Neural cell (in vitro differentiated cells): ENCODE results near the gene CFAP299. TPM values are rescaled to one million over a fixed set of nuclear protein-coding genes. Genes with fewer than 3 reads are reported as not detected.

ENCODE experiments used
- H2AFZ ChIP-seq: fragments of 200-600, 300-800 bp; sonication (generic), shearing (Covaris generic); 2 replicates; pipeline ENCODE4 v1.6.0; 2014; ENCODE audit warnings: low read depth, mild to moderate bottlenecking, antibody characterized with exemption, low read length, moderate library complexity
- H3F3A ChIP-seq: fragments of 200-600 bp; shearing (Covaris generic); 2 replicates; pipeline ENCODE4 v1.6.1; 2016; ENCODE audit warnings: mild to moderate bottlenecking, moderate library complexity, mixed read lengths, antibody characterized with exemption, low read length; ENCODE audit not compliant: insufficient read depth, poor library complexity, severe bottlenecking
- H3K27ac ChIP-seq: fragments of 200-600, 300-800 bp; sonication (generic), shearing (Covaris generic); 2 replicates; pipeline ENCODE4 v1.5.1; 2014; ENCODE audit warnings: mild to moderate bottlenecking, low read length, moderate library complexity
- H3K27me3 ChIP-seq: fragments of 300-800, 200-600 bp; sonication (generic), shearing (Covaris generic); 2 replicates; pipeline ENCODE4 v1.6.0; 2014; ENCODE audit warnings: mild to moderate bottlenecking, low read depth, low read length, moderate library complexity; ENCODE audit not compliant: insufficient read depth
- H3K36me3 ChIP-seq: fragments of 300-800, 200-600 bp; sonication (generic), shearing (Covaris generic); 2 replicates; pipeline ENCODE4 v1.5.1; 2014; ENCODE audit warnings: mild to moderate bottlenecking, antibody characterized with exemption, low read length, moderate library complexity; ENCODE audit not compliant: insufficient read depth
- H3K4me2 ChIP-seq: fragments of 300-800, 200-600 bp; sonication (generic), shearing (Covaris generic); 2 replicates; pipeline ENCODE4 v1.6.0; 2014; ENCODE audit warnings: mild to moderate bottlenecking, low read length
- H3K4me3 ChIP-seq: fragments of 300-800, 200-600 bp; sonication (generic), shearing (Covaris generic); 2 replicates; pipeline ENCODE4 v1.5.1; 2014; ENCODE audit warnings: mild to moderate bottlenecking, low read length, moderate library complexity
- H3K79me2 ChIP-seq: fragments of 200-600 bp; shearing (Covaris generic); replicated peaks from 2 replicates; pipeline ENCODE4 v1.6.0; 2014; ENCODE audit warnings: mild to moderate bottlenecking, low read length, moderate library complexity; ENCODE audit not compliant: insufficient read depth
- H3K9ac ChIP-seq: fragments of 300-800, 200-600 bp; sonication (generic), shearing (Covaris generic); 2 replicates; pipeline ENCODE4 v1.6.1; 2016; ENCODE audit warnings: mild to moderate bottlenecking, low read length, mixed read lengths
- H3K9me2 ChIP-seq: fragments of 200-600 bp; shearing (Covaris generic); 2 replicates; pipeline ENCODE4 v1.6.1; 2016; ENCODE audit warnings: mild to moderate bottlenecking, low read length, mixed read lengths; ENCODE audit not compliant: insufficient read depth
- H3K9me3 ChIP-seq: fragments of 200-600, 300-800 bp; sonication (generic), shearing (Covaris generic); 2 replicates; pipeline ENCODE4 v1.6.1; 2016; ENCODE audit warnings: mild to moderate bottlenecking, mixed run types, low read length, moderate library complexity, mixed read lengths
- H4K20me1 ChIP-seq: fragments of 200-600 bp; shearing (Covaris generic); 2 replicates; pipeline ENCODE4 v1.6.1; 2016; ENCODE audit warnings: mild to moderate bottlenecking, mixed run types; ENCODE audit not compliant: insufficient read depth
- CTCF ChIP-seq: fragments of 450-650 bp; IDR thresholded peaks from 2 replicates; pipeline ENCODE4 v1.5.1; 2014; ENCODE audit warnings: antibody characterized with exemption, mild to moderate bottlenecking, moderate library complexity; ENCODE audit not compliant: poor library complexity, severe bottlenecking
- EP300 ChIP-seq: fragments of 450-650 bp; conservative IDR thresholded peaks from 2 replicates; pipeline ENCODE4 v1.6.1; 2014; ENCODE audit warnings: antibody characterized with exemption, mild to moderate bottlenecking, moderate library complexity; ENCODE audit not compliant: poor library complexity, severe bottlenecking
- EZH2 ChIP-seq: fragments of 200-600, 300-800 bp; shearing (Covaris generic), sonication (generic); IDR thresholded peaks from 2 replicates; pipeline ENCODE4 v1.6.1; 2014; ENCODE audit warnings: antibody characterized with exemption, low read length, borderline replicate concordance, mild to moderate bottlenecking; ENCODE audit not compliant: insufficient read depth, poor library complexity, severe bottlenecking
- MXI1 ChIP-seq: fragments of 450-650 bp; conservative IDR thresholded peaks from 2 replicates; pipeline ENCODE4 v1.6.1; 2014; ENCODE audit warnings: antibody characterized with exemption, mild to moderate bottlenecking; ENCODE audit not compliant: poor library complexity, severe bottlenecking
- POLR2AphosphoS5 ChIP-seq: IDR thresholded peaks from 2 replicates; pipeline ENCODE4 v1.6.1; 2012
- RAD21 ChIP-seq: fragments of 450-650 bp; conservative IDR thresholded peaks from 2 replicates; pipeline ENCODE4 v1.6.1; 2014; ENCODE audit warnings: antibody characterized with exemption, mild to moderate bottlenecking, moderate library complexity
- SMC3 ChIP-seq: fragments of 450-650 bp; conservative IDR thresholded peaks from 2 replicates; pipeline ENCODE4 v1.6.1; 2014; ENCODE audit warnings: antibody characterized with exemption, mild to moderate bottlenecking, moderate library complexity; ENCODE audit not compliant: poor library complexity
- TAF1 ChIP-seq: IDR thresholded peaks from 2 replicates; pipeline ENCODE4 v1.6.1; 2012; ENCODE audit warnings: low read depth
- polyA plus RNA-seq: library from polyadenylated mRNA; depleted of rRNA; stranded (reverse); fragments of >200 nt; gene quantifications from 2 replicates; pipeline ENCODE4 v1.2.3, GENCODE V29; 2014
- TF ChIP-seq, protein P1 (sequence below): IDR thresholded peaks from 2 replicates; pipeline ENCODE4 v1.6.1; 2012; ENCODE audit warnings: borderline replicate concordance

The CFAP299 gene
- polyA plus RNA-seq, 1 donor from 2014 or later: not detected

- H3K4me3 ChIP-seq: no peak overlapping the region
- no peaks in the 10 kb centered on the region for H4K20me1 ChIP-seq
- H3K9me2 ChIP-seq: no peaks in the 10 kb centered on the region
- no peaks in the 10 kb centered on the region for H3K27me3 ChIP-seq
- no peak overlapping the region for H3K4me2 ChIP-seq
- H3K36me3 ChIP-seq: no peaks in the 10 kb centered on the region
- TF ChIP-seq SMC3 (no peak), EZH2 (no peak), POLR2AphosphoS5 (no peak), EP300 (no peak), MXI1 (no peak), TAF1 (no peak), CTCF (no peak), RAD21 (no peak)
- TF ChIP-seq, protein P1, sequence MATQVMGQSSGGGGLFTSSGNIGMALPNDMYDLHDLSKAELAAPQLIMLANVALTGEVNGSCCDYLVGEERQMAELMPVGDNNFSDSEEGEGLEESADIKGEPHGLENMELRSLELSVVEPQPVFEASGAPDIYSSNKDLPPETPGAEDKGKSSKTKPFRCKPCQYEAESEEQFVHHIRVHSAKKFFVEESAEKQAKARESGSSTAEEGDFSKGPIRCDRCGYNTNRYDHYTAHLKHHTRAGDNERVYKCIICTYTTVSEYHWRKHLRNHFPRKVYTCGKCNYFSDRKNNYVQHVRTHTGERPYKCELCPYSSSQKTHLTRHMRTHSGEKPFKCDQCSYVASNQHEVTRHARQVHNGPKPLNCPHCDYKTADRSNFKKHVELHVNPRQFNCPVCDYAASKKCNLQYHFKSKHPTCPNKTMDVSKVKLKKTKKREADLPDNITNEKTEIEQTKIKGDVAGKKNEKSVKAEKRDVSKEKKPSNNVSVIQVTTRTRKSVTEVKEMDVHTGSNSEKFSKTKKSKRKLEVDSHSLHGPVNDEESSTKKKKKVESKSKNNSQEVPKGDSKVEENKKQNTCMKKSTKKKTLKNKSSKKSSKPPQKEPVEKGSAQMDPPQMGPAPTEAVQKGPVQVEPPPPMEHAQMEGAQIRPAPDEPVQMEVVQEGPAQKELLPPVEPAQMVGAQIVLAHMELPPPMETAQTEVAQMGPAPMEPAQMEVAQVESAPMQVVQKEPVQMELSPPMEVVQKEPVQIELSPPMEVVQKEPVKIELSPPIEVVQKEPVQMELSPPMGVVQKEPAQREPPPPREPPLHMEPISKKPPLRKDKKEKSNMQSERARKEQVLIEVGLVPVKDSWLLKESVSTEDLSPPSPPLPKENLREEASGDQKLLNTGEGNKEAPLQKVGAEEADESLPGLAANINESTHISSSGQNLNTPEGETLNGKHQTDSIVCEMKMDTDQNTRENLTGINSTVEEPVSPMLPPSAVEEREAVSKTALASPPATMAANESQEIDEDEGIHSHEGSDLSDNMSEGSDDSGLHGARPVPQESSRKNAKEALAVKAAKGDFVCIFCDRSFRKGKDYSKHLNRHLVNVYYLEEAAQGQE: no peak
- no peaks in the 10 kb centered on the region for H3K9me3 ChIP-seq
- H2AFZ ChIP-seq: no peak overlapping the region
- H3K79me2 ChIP-seq: no peaks in the 10 kb centered on the region
- no peaks in the 10 kb centered on the region for H3F3A ChIP-seq
- no peak overlapping the region for H3K27ac ChIP-seq
- H3K9ac ChIP-seq: no peak overlapping the region
These were observed 671.9 kb downstream of the CFAP299 start for GRCh38 chr4:81007417-81007816.

Other genes with a start within 250 kb of the CFAP299 start
- gene PRDM8, start 138.2 kb upstream of the CFAP299 start, polyA plus RNA-seq: 0.46 and 0.52 TPM in 2 replicates
- 0.26 and 0.28 TPM in 2 replicates for gene FGF5, start 69.1 kb upstream of the CFAP299 start, polyA plus RNA-seq